GM18867 (cell line): ENCODE results near the gene LUC7L2.
"Not testable (repeated sequence)": the region's sequence is repeated elsewhere in the genome, so short reads cannot be mapped to it uniquely, and the experiment has no call there.

Experiments used
- ATAC-seq: cut with Tn5 transposase; IDR thresholded peaks from one replicate; pipeline ENCODE4 v1.9.1; 2021; ENCODE audit warnings: mild to moderate bottlenecking, moderate library complexity; ENCODE audit not compliant: unreplicated experiment

LUC7L2 gene

DNA sequence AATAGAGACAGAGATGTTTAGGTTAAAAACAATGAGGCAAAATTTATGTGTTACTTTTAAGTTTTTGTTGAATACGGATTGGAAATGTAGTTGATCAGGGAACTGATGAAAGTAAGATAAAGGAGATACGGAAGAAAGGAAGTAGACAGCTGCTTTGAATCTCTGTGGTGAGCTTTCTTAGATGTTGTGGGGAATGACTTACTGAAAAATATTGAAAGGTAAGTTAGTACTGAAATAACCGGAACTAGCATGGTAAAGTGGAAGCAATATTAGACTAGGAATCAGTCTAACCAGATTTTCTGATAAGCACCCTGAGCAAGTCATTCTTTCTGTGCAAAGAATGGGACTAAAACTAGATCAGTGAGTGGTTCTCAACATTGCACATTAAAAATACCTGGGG, 34.8 kb downstream of the LUC7L2 start:
- no peak for ATAC-seq

DNA sequence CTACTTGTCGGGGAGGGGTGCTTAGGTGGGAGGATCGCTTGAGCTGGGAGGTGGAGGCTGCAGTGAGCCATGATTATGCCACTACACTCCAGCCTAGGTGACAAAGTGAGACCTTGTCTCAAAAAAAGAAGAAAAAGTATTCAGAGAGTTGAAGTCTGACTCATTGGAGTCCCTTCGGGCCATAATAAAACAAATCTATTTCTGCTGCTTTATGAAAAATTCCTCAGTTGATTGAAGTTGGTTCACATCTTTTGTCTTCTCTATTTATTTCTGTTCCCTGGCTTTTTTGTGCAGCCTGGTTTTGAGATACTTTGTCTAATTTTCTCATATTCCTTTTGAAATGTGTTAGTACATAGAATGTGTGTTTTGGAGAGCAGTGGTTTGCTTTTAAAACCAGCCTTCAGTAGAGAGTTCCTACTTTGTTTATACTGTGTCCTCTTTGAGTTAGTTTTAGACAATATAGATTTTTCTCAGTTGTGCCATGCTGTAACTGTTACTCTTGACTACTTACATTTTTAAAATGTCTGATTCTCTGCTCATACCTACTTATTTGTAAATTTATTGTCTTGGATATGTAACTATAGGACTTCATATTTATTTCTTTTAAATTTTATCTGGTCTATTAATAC, 36.7 kb downstream of the LUC7L2 start:
- ATAC-seq: no peak

DNA sequence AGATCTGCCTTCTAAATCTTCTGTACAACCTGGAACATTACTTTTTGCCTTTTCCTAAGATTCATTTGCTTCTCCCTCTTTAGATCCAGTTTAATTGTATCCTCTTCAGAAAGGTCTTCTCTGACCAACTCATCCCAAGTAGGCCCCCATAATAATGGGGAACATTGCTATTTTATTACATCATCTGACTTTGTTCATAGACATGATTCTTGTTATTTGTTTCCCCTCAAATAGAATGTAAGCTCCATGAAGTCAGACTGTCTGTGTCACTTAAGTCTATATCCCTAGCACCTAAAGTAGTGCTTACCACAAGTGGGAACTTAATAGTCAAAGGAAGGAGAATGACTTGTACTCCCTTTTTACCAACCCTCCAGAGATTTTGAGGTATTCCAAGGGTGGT, 37.5 kb downstream of the LUC7L2 start:
- ATAC-seq: no peak

DNA sequence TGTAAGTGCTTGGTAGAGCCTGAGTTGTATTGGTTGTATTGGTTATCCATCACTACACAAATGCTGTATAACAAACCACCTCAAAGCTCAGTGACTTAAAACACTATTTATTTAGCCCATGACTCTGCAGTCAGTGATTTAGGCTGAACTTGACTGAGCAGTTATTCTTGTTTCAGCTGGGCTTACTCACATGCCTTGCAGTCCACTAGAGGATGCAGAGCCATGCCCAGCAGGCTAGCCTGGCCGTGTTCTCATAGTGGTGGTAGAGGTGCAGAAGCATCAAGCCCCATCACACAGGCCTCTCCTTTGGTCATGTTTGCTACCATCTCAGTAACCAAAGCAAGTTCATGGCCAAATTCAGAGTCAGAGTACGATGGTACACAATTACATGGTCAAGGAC, 43.9 kb downstream of the LUC7L2 start:
- ATAC-seq: no peak

DNA sequence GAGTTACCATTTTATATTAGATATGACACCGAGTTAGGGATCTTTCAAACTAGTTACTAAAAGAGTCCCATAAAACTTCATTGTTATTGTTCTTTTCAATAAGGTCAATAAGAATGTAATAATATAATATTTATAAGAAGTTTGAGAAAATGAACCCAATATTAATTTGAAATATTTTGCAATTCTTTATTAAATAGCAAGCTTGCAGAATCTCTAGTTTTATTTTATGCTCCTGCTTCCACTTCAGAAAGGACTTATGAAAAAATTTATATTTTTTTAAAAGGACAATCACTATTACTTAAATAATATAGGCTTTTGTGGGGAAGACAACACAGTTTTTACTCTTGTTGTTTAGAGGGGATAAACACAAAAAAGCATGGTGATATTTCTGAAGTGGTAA, 47.9 kb downstream of the LUC7L2 start:
- ATAC-seq: no peak

DNA sequence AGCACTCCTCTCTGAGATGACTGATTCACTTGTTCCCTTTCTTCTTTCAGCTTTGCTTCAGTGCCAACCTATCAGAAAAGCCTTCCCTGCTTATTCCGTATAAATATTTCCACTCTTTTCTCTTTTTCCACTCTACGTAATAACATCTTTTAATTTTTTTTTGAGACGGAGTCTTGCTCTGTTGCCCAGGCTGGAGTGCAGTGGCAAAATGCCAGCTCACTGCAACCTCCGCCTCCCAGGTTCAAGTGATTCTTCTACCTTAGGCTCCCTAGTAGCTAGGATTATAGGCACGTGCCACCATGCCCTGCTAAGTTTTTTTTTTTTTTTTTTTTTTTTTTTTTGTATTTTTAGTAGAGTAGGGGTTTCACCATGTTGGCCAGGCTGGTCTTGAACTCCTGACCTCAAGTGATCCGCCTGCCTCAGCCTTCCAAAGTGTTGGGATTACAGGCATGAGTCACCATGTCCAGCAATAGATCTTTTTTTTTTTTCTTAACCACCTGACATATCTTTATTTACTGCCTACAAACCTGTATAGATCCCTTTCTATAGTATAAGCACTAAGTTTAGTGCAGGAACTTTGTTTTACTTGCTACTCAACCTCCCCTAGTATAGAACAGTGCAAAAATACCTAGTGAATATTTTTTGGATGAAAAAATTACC, 55.2 kb downstream of the LUC7L2 start:
- not testable (repeated sequence) for ATAC-seq

DNA sequence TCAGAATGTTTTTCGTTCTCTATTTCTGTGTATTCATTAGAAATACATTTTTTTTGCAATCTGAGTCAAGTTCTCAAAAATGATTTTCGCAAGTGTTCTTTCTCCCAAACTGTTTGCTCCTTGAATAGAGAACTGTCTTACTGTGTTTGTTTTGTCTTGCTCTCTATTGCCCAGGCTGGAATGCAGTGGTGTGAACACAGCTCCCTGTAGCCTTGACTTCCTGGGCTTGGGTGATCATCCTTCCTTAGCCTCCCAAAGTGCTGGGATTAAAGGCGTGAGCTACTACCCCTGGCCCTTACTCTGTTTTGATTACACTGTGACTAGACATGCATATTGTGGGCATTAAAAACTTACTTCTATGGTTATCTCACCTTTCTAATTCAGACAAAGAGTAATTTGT, 56.7 kb downstream of the LUC7L2 start:
- no peak for ATAC-seq

DNA sequence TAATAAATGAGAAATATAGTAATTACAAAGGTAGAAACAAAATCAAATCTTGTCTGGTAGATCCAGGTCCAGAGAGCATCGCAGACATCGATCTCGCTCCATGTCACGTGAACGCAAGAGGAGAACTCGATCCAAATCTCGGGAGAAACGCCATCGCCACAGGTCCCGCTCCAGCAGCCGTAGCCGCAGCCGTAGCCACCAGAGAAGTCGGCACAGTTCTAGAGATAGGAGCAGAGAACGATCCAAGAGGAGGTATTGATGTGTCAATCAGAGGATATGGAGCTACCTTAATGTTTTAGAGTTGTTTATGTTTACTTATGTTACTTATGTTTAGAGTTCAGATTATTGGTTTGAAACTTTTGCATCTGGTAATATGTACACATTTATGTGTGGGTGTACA, 57.8 kb downstream of the LUC7L2 start:
- no peak for ATAC-seq

DNA sequence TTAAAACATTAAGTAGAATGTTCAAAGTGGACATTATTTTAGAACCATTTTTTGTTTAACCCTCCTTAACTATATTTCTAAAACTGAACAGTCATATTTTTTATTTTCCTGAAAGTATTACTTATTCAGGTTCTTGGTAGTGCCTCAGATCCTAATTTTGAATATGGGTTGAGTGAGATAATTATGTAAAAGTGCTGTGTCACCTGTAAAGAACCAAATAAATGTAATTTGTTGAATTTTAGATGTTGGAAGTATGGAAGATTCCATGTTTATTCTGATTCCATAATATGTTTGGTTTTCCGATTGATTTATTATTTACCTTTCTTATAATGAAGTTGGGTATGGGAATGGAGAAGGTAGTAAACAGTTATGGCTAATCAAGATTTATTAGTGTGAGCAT, 61.4 kb downstream of the LUC7L2 start:
- no peak for ATAC-seq

DNA sequence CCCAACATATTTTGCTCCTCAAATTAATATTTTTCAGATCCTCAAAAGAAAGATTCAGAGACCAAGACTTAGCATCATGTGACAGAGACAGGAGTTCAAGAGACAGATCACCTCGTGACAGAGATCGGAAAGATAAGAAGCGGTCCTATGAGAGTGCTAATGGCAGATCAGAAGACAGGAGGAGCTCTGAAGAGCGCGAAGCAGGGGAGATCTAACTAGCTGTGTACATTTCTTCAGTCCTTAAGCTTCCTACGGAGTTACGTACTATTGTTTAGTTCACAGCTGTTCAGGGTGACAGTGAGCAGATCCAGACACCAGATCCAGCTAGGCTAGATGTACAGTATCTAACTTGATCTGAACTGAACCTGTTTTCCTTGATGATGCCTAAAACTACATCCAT, 62.4 kb downstream of the LUC7L2 start:
- ATAC-seq: no peak

DNA sequence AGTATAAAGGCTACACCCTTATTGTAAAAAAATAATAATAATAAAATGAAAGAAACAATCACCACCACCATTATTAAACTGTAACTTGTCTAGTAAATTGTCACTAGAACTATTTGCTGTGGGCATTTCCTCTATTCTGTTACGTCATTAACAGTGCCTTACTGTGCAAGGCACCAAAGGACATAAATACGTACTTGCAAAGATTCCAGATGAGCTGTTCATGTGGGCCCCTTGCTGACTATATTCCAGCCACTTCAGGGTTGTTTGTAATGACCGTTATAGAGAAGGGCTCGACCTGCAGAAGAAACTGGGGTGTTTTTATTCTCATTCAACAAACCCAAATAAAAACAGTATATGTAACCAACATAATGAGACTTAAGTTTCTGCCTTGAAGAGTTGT, 63.4 kb downstream of the LUC7L2 start:
- no peak for ATAC-seq

DNA sequence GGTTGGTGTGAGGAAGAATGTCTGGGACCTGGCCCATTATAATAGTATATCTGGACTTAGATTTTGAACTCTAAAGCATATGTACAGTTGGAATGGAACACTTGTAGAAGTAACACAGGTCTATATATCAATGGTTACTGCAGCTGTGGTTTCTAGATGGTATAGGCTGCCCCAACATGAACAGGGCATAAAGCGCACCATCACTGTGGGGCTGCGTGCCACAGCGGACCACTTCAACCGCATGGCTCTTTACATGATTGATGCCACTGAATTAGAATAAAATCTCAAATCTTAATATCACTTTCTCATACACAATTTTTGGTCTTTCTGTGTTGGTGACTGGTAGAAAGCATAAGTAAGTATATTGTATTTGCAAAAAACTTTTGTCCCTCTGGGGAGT, 64.3 kb downstream of the LUC7L2 start:
- ATAC-seq: no peak

DNA sequence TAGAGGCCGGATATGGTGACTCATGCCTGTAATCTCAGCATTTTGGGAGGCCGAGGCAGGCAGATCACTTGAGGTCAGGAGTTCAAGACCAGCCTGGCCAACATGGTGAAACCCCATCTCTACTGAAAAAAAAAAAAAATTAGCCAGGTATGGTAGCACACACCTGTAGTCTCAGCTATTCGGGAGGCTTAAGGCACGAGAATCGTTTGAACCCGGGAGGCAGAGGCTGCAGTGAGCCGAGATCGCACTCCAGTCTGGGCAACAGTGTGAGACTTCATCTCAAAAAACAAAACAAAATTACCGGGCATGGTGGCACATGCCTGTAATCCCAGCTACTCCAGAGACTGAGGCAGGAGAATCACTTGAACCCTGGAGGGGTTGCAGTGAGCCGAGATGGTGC, 66.0 kb downstream of the LUC7L2 start:
- not testable (repeated sequence) for ATAC-seq

DNA sequence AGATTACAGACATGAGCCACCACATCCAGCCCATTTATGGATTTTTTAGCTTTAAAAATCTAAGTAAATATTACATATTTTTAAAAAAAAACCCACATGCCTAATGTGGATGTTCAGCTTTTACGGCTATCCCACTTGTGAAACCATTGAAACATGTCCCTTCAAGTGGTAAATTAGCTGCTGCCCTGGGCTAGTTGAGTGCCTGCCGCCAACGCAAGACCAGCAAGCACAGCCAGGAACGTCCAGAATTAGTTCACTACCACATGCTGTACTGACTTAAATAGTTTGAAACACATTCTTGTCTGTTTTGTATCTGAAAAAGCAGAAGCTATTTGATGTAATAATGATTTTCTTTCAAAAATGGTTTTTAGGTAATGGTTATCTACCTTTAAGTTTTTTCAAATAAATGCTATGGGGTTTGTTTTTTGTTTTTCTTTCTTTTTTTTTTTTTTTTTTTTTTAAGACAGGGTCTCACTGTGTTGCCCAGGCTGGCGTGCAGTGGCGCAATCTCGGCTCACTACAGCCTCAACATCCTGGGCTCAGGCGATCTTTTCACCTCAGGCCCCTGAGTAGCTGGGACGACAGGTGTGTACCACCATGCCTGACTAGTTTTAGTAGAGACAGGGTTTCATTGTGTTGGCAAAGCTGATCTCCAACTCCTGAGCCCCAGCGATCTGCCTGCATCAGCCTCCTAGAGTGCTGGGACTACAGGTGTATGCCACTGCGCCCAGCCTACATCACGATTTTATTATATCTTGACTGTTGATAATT, 66.7 kb downstream of the LUC7L2 start:
- ATAC-seq: no peak

DNA sequence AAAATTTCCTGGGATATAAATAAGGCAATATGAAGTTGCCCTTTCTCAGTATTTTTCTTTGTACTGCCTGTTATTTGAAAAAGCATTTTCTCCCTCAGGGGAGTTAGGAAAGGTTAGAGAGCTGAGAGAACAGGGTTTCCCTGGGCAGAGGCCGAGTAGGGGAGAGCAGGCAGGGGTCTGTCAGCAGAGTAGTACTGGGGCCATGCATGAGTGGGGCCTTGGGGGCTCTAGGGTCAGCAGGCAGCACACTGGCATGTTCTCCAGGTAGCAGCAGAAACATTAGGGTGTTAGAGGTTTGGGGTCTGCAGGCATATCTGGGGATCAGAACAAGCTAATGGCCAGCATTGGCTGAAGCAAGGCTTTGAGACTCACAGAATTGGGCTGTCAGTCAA, 67.3 kb downstream of the LUC7L2 start:
- ATAC-seq: no peak

DNA sequence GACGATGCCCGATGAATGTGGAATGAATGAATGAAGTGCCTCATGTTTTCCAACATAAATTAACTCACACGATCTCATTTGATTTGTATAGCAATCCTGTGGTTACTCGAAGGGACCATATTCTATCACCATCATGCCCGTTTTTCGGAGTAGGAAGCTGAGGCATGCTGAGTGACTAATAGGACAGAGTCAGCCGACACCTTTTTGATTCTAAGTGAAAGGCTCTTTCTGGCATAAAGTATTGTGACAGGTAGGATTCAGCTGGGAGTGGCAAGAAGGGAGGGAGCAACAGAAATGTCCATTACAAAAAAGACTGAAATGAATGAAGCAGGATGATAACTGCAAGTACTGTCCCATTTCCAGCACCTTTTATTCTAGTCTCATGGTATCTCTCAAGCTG, 68.1 kb downstream of the LUC7L2 start:
- ATAC-seq: no peak

DNA sequence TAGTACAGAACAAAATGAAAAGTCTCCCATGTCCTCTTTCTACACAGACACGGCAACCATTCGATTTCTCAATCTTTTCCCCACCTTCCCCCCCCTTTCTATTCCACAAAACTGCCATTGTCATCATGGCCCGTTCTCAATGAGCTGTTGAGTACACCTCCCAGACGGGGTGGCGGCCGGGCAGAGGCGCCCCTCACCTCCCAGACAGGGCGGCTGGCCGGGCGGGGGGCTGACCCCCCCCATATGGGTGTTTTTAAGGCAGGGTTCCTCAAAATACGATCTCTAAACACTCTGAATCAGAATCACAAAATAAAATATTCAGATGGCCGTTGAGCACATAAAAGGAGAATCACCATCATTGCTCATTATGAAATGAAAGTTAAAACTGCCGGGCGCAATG, 70.0 kb downstream of the LUC7L2 start:
- ATAC-seq: not testable (repeated sequence)

DNA sequence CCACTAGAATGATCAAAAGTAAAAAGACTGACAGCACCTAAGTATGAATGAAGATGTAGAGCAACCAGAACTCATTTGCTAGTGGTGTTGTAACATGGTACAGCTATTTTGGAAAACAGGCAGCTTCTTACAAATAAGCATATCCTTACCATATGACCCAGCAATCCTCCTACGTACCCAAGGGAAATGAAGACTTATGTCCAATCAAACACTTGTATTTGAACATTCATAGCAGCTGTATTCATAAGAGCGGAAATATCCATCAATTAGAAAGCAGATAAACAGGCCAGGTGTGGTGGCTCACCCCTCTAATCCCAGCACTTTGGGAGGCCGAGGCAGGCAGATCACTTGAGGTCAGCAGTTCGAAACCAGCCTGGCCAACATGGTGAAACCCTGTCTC, 70.7 kb downstream of the LUC7L2 start:
- no peak for ATAC-seq

DNA sequence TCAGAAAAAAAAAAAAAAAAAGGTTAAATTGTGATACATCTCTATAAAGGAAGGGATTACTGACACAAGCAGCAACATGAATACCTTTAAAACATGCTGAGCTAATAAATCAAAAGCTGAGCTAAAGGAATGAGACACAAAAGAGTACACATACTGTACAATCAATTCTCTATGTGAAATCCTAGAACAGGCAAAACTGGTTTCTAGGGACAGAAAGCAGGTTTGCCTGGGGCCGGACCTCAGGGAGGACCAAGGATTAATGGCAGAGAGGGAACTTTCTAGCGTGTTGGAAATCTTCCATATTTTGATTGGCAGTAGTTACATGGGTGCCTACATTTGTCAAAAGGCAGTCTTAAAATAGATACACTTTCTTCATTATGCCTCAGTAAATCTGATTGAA, 71.3 kb downstream of the LUC7L2 start:
- ATAC-seq: no peak

DNA sequence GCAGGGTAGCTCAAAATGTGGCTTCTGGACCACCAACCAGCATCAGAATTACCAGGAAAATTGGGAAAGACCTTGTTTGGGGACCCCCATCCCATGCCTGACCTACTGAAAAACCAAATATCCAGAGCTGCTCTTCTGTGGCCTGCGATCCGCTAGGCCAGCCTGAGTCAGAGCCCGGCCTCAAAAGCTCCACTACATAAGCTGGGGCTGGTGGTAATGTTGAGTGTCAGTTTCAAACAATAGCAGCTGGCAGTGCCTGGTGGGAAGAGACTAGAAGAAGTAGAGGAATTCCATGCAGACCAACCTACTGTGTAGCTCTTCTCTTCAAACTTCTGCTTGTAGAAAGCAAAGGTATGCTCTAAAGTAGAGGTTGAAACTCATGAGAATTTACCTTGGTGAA, 71.8 kb downstream of the LUC7L2 start:
- no peak for ATAC-seq

DNA sequence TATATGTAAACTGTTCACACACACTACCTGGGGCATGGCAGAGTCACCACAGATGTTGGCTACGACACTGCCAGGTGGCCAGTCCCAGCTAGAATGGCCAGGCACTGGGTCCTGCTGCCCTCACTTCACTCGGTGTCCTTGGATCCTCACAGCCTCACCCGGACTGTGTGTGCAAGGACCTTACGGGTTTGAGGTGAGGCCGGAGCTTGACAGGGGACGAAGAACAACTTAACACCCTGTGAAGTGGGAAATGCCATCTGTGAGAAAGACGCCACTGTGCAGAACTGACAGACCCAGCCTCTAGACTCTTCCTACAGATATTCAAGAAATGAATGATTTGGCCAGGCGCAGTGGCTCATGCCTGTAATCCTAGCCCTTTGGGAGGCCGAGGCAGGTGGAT, 77.1 kb downstream of the LUC7L2 start:
- ATAC-seq: no peak

DNA sequence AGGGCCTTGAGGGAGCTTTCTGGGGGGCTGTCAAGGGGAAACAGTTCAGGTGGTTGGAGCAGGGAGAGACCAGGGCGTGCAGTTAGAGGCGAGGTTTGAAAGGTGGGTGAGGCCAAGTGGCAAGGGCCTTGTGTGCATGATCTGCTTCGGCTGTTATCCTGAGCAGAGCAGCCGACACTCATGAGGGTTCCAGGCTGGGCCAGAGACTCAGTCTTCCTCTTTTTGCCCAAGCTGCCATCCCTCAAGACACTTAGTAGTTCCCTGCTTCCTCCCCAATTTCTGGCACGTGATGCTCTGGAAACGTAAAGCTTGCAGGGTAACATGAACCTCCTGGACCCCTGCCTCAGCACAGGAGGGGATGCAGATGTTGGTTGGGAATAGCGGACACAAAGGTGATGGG, 79.7 kb downstream of the LUC7L2 start:
- ATAC-seq: no peak
